Measurements from ENCODE around the gene ZNF747.

GRCh38 chr16:30524575-30525568 is 9.8 kb downstream of the ZNF747 start:
- TF ChIP-seq EED (IDR thresholded peaks at IDR 0.05; ENCODE audit: low read depth) (no peak), CTCF (IDR thresholded peaks at IDR 0.05 in 2 of 3, conservative IDR thresholded peaks at IDR 0.05 in 1 of 3; ENCODE audit: control insufficient read depth in 2 of 3, extremely low read depth in 1 of 3, insufficient read depth in 1 of 3, low read depth in 3 of 3, low read length in 3 of 3) (no peak), EZH2 (IDR thresholded peaks at IDR 0.05; ENCODE audit: borderline replicate concordance, control insufficient read depth, low read depth, low read length) (no peak)
